Thoracic aorta (tissue), 2 donors: ENCODE results near the gene ACTN2. TPM values are rescaled to one million over a fixed set of nuclear protein-coding genes. Genes with fewer than 3 reads are reported as not detected.
A peak's percentile ranks its signal among the peaks of the same experiment; 100 is the strongest.

Source experiments
- ATAC-seq: fragments of 150-250 bp; one replicate; pipeline ENCODE4 v1.8.0; 2017; ENCODE audit warnings: low read depth; ENCODE audit not compliant: insufficient number of reproducible peaks, low FRiP score
- DNase-seq: peaks from one replicate; pipeline ENCODE4 v3.0.0-alpha.2; 2020; ENCODE audit warnings: low spot score
- H3K27ac ChIP-seq, 2 donors: fragments of 200-600 bp; sonication (generic); 1 replicate in 1 of 2; 2 replicates in 1 of 2; pipeline ENCODE4 v1.5.1; 2016; ENCODE audit warnings: mild to moderate bottlenecking in 2 of 2, moderate library complexity in 2 of 2
- H3K27me3 ChIP-seq: fragments of 200-600 bp; sonication (generic); replicated peaks from 2 replicates; pipeline ENCODE4 v1.6.0; 2016; ENCODE audit warnings: mild to moderate bottlenecking; ENCODE audit not compliant: insufficient read depth
- H3K36me3 ChIP-seq: fragments of 200-600 bp; sonication (generic); one replicate; pipeline ENCODE4 v1.5.1; 2016
- H3K4me1 ChIP-seq, 2 donors: fragments of 200-600 bp; sonication (generic); 1 replicate in 1 of 2; 2 replicates in 1 of 2; pipeline versions ENCODE4 v1.5.1 to v1.6.0; 2016; ENCODE audit warnings: low read depth in 2 of 2, mild to moderate bottlenecking in 1 of 2; ENCODE audit not compliant: control insufficient read depth in 1 of 2
- H3K4me3 ChIP-seq: fragments of 200-600 bp; sonication (generic); 2 replicates; pipeline ENCODE4 v1.5.1; 2016; ENCODE audit warnings: mild to moderate bottlenecking
- H3K9me3 ChIP-seq: fragments of 200-600 bp; sonication (generic); 2 replicates; pipeline ENCODE4 v1.5.1; 2016
- CTCF ChIP-seq: fragments of 200-600 bp; sonication (generic); IDR thresholded peaks from one replicate; pipeline ENCODE4 v1.5.1; 2019; ENCODE audit warnings: antibody characterized with exemption
- total RNA-seq, 2 donors: library from RNA; depleted of rRNA; stranded (reverse); fragments of >200 nt; gene quantifications; one replicate each; pipeline versions ENCODE4 v1.1.0 to v1.2.3, GENCODE V29; 2016

ACTN2 gene
- total RNA-seq, 2 donors from 2014 or later = 32.2 to 52.9 TPM

DNA sequence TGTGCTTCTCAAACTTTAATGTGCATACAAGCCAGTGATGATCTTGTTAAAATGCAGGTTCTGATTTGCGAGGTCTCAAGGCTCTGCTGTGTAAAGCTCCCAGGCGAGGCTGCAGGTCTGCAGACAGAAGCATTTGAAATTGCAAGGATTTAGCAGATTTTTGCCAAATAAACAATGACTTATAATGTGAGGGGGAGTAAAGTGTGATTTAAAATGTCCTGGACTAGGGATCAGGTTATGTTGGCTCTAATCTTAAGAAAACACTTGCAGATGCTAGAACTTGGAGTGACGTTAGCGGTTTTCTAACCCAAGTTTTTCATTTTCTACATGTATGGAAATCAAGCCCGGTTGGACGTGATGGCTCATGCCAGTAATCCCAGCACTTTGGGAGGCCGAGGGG, 16.2 kb upstream of the ACTN2 start:
- ATAC-seq = peak; percentile 17
- H3K4me3 ChIP-seq = peak overlapping the region; percentile 17

DNA sequence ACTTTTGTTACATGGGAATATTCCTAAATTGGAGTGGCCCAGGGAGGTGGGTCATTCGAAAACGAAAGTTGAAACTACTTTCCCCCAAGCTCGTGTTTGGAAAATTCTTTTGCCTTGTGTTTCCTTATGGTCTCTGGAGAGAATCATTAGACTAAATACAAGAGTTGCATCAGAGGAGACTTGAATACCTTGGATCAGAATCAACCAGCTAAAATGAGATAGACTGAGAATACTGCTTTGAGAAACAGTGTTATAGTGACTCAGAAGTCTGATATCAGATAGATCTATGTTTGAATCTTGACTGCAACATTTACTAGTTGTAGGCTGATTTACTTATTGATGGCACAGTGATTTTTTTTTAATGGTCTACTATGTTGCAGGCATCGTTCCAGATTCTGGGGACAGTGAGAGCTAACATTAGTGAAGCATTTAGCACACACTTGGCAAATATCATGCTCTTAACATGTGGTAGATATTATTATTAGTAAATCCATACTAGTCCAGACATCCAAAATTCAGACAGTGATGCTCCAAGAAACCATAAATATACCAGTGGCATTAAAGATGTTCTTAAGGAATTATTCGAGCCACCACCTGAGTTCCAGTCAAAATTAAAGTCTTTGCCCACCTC, 12.9 kb upstream of the ACTN2 start:
- H3K4me3 ChIP-seq = peak overlapping the region; percentile 63
- DNase-seq = no peak
- peak; percentile 81 for ATAC-seq
- H3K4me1 ChIP-seq = peaks cover 7 to 37% of the 10 kb centered on the region in 2 donors
- H3K36me3 ChIP-seq = no peaks in the 10 kb centered on the region
- no peaks in the 10 kb centered on the region for H3K27me3 ChIP-seq
- no peak for TF ChIP-seq CTCF
- peak overlapping the region; percentile 59 to 76 for H3K27ac ChIP-seq
- no peaks in the 10 kb centered on the region for H3K9me3 ChIP-seq

More for the DNA sequence above, 16.2 kb upstream of the ACTN2 start:
- Histone ChIP-seq H3K36me3 (no peaks in the 10 kb centered on the region), H3K9me3 (no peaks in the 10 kb centered on the region), H3K4me1 (peaks cover 7 to 37% of the 10 kb centered on the region in 2 donors), H3K27ac (peak overlapping the region in 1 of 2 donors; percentile 44), H3K27me3 (no peaks in the 10 kb centered on the region)
- no peak for TF ChIP-seq CTCF
- no peak for DNase-seq

DNA sequence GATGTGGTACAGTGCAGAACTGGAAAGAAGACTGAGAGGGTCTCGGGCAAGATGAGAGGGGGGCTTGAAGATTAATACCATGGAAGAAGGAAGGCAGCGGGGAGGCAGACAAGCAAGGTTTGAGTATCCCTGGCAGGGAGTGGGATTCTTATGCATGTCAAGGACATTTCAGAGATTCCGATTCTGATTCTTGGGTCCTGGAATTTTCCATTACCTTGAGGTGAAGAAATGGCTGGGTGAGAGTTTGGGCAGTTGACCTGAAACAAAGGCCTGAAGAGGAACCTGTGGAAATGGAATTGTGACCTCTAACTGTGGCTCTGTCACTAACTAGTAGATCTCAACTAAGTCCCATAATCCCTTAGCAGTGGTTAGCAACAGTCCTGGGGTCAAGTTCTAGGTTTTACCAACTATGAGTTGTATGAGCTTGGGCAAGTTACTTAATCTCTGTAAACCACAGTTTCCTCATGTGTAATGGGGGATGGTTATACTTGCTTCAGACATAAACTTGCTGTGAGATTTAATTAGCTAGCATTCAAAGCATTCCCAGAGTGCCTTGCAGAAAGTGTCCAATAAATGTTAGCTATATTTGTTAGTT, 8.6 kb upstream of the ACTN2 start:
- ATAC-seq (no peak), DNase-seq (no peak)
- Histone ChIP-seq H3K27ac (no peak overlapping the region), H3K4me3 (no peak overlapping the region), H3K4me1 (peaks cover 7 to 33% of the 10 kb centered on the region in 2 donors), H3K27me3 (no peaks in the 10 kb centered on the region), H3K36me3 (no peaks in the 10 kb centered on the region), H3K9me3 (no peaks in the 10 kb centered on the region)
- TF ChIP-seq CTCF = no peak

DNA sequence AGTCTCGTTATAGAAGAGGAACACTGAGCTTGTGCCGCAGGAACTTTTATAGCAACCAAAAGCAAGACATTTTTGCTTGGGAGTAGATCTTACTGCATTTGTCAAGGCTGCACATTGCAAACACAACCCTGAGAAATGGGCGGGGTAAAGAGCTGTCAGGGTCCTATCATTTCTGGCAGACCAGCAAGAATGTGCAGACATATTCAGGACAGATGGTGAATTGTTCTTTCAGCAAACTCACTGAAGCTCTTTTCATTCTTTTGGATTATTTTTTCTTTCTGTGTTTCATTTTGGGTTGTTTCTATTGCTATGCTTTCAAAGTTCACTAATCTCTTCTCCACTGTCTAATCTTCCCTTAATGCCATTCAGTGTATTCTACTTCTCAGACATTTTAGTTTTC, 5.1 kb upstream of the ACTN2 start:
- DNase-seq (no peak), ATAC-seq (no peak)
- Histone ChIP-seq H3K27me3 (no peaks in the 10 kb centered on the region), H3K27ac (no peak overlapping the region), H3K4me3 (no peak overlapping the region), H3K9me3 (no peaks in the 10 kb centered on the region), H3K36me3 (no peaks in the 10 kb centered on the region), H3K4me1 (peaks cover 0 to 21% of the 10 kb centered on the region in 2 donors)
- no peak for TF ChIP-seq CTCF

DNA sequence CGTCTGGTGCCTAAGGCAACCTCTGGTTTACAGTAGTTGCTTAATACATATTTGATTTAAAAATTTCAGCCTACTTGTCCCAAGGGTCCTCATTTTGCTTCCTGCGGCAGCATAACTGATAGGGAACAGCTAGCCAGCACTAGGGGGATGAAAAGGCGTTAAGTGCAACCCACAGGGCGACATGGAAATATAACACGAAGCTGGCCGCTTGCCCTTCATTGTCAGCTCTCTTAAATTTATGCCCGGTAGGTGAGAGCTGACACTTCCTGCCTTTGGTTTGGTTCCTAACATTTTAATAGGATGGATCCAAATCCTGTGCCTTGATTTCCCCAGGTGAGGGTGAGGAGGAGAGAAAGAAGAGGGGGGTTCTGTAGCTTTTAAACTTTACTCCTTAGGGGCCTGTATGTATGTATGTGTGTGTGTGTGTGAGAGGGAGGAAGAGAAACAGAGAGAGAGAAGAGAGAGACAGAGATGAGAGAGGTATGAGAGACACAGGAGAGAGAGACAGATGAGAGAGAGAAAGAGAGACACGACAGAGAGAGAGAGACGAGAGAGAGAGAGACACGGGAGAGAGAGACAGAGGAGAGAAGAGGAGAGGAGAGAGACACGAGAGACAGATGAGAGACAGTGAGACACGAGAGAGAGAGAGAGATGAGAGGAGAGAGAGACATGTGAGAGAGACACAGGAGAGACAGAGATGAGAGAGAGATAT, 938 bp upstream of the ACTN2 start:
- Histone ChIP-seq H3K9me3 (no peaks in the 10 kb centered on the region), H3K4me3 (no peak overlapping the region), H3K4me1 (peaks cover 2 to 40% of the 10 kb centered on the region in 2 donors), H3K27ac (peak overlapping the region; percentile 12 to 87), H3K36me3 (no peaks in the 10 kb centered on the region), H3K27me3 (no peaks in the 10 kb centered on the region)
- no peak for DNase-seq
- peak; percentile 8 for ATAC-seq
- TF ChIP-seq CTCF = no peak
